ENCODE data around the gene RPUSD3. TPM values are rescaled to one million over a fixed set of nuclear protein-coding genes. Genes with fewer than 3 reads are reported as not detected.
A peak's percentile ranks its signal among the peaks of the same experiment; 100 is the strongest.
"Not testable (repeated sequence)": the region's sequence is repeated elsewhere in the genome, so short reads cannot be mapped to it uniquely, and the experiment has no call there.

The RPUSD3 gene
- total RNA-seq, 1 donor from 2014 or later = 30.7 TPM

GRCh38 chr3:9855594-9855993 lies 11.8 kb upstream of the RPUSD3 start:
- intact Hi-C loops (cut with DNase I) = no loop called here
- H3K27me3 ChIP-seq = no peaks in the 10 kb centered on the region

GRCh38 chr3:9854291-9854940 lies 10.6 kb upstream of the RPUSD3 start:
- H3K27me3 ChIP-seq; H3K36me3 ChIP-seq; DNase-seq (ENCODE audit: low spot score in 2 of 2); H3K27ac ChIP-seq; H3K4me3 ChIP-seq; H3K9me3 ChIP-seq; H3K4me1 ChIP-seq; intact Hi-C loops (cut with DNase I): not testable (repeated sequence)

More at GRCh38 chr3:9855594-9855993, 11.8 kb upstream of the RPUSD3 start:
- TF ChIP-seq CTCF (IDR thresholded peaks at IDR 0.05) = no peak
- no peak overlapping the region for H3K4me3 ChIP-seq
- H3K36me3 ChIP-seq = no peaks in the 10 kb centered on the region
- DNase-seq (ENCODE audit: low spot score in 2 of 2) = no peak
- H3K4me1 ChIP-seq = no peaks in the 10 kb centered on the region
- H3K27ac ChIP-seq = no peak overlapping the region
- no peaks in the 10 kb centered on the region for H3K9me3 ChIP-seq

- Histone ChIP-seq H3K27ac (no peak overlapping the region), H3K4me3 (no peak overlapping the region), H3K9me3 (no peaks in the 10 kb centered on the region), H3K27me3 (no peaks in the 10 kb centered on the region), H3K36me3 (no peaks in the 10 kb centered on the region), H3K4me1 (no peaks in the 10 kb centered on the region)
- intact Hi-C loops (cut with DNase I) = no loop called here
- TF ChIP-seq CTCF (IDR thresholded peaks at IDR 0.05) = no peak
- no peak for DNase-seq (ENCODE audit: low spot score in 2 of 2)
Observed at GRCh38 chr3:9852528-9852927, 8.7 kb upstream of the RPUSD3 start.

GRCh38 chr3:9851926-9852325 lies 8.1 kb upstream of the RPUSD3 start:
- H3K36me3 ChIP-seq; DNase-seq (ENCODE audit: low spot score in 2 of 2); H3K4me1 ChIP-seq; H3K4me3 ChIP-seq; intact Hi-C loops (cut with DNase I); H3K27me3 ChIP-seq; H3K27ac ChIP-seq; H3K9me3 ChIP-seq: not testable (repeated sequence)

GRCh38 chr3:9851383-9851782 lies 7.6 kb upstream of the RPUSD3 start:
- H3K4me1 ChIP-seq; DNase-seq (ENCODE audit: low spot score in 2 of 2); H3K27ac ChIP-seq; H3K36me3 ChIP-seq; H3K9me3 ChIP-seq; intact Hi-C loops (cut with DNase I); H3K27me3 ChIP-seq; H3K4me3 ChIP-seq: not testable (repeated sequence)

- TF ChIP-seq CTCF (IDR thresholded peaks at IDR 0.05) = peak in 2 of 3 experiments; percentile 51 to 58
- not testable (repeated sequence) for DNase-seq (ENCODE audit: low spot score in 2 of 2); H3K4me1 ChIP-seq; H3K36me3 ChIP-seq; H3K27me3 ChIP-seq; H3K4me3 ChIP-seq; H3K27ac ChIP-seq; H3K9me3 ChIP-seq
- intact Hi-C loops (cut with DNase I) = loop anchor here (10.0 kb wide), 2 partner anchors 166 to 376 kb away; no protein-coding TSS in a partner anchor
Observed at GRCh38 chr3:9848860-9849259, 5.1 kb upstream of the RPUSD3 start.

- H3K9me3 ChIP-seq; H3K4me1 ChIP-seq; H3K27me3 ChIP-seq; DNase-seq (ENCODE audit: low spot score in 2 of 2); H3K4me3 ChIP-seq; H3K36me3 ChIP-seq; H3K27ac ChIP-seq: not testable (repeated sequence)
- intact Hi-C loops (cut with DNase I) = loop anchor here (10.0 kb wide), 2 partner anchors 167 to 377 kb away; no protein-coding TSS in a partner anchor
Observed at GRCh38 chr3:9847870-9848269, 4.1 kb upstream of the RPUSD3 start.

All from ascending aorta (tissue), 2 donors.